ENCODE results near the gene TTC31.

GRCh38 chr2:74493546-74493945 is 10.7 kb downstream of the TTC31 start:
- no peak for TF ChIP-seq CTCF (conservative IDR thresholded peaks at IDR 0.05 in 1 of 2, IDR thresholded peaks at IDR 0.05 in 1 of 2; ENCODE audit: extremely low read depth in 1 of 2, insufficient read depth in 1 of 2, low read depth in 1 of 2, low read length in 2 of 2)
- TF ChIP-seq EZH2 (IDR thresholded peaks at IDR 0.05; ENCODE audit: borderline replicate concordance, low read length) = no peak
